Aorta (tissue), 5 donors: ENCODE data around the gene SMYD3. TPM values are rescaled to one million over a fixed set of nuclear protein-coding genes. Genes with fewer than 3 reads are reported as not detected.
"Not testable (repeated sequence)": the region's sequence is repeated elsewhere in the genome, so short reads cannot be mapped to it uniquely, and the experiment has no call there.

ENCODE experiments used
- ATAC-seq: fragments of 200-7000 bp; cut with Tn5 transposase; one replicate; pipeline ENCODE4 v1.9.1; 2022; ENCODE audit warnings: moderate library complexity; ENCODE audit not compliant: low FRiP score
- DNase-seq, 2 donors: peaks; one replicate each; pipeline ENCODE4 v3.0.0-alpha.2; 2020
- H3K27ac ChIP-seq, 2 donors: one replicate each; pipeline ENCODE4 v1.5.1; 2013; ENCODE audit warnings: low read length in 2 of 2, mild to moderate bottlenecking in 2 of 2, moderate library complexity in 2 of 2, control low read depth in 1 of 2, inconsistent platforms in 1 of 2, low read depth in 1 of 2
- H3K27me3 ChIP-seq, 2 donors: one replicate each; pipeline ENCODE4 v1.6.1; 2013; ENCODE audit warnings: control low read depth in 1 of 2, low read length in 1 of 2, mild to moderate bottlenecking in 1 of 2, moderate library complexity in 1 of 2; ENCODE audit not compliant: insufficient read depth in 2 of 2, control insufficient read depth in 1 of 2
- H3K36me3 ChIP-seq, 2 donors: one replicate each; pipeline ENCODE4 v1.6.1; 2013; ENCODE audit warnings: control low read depth in 1 of 2, low read length in 1 of 2, mild to moderate bottlenecking in 1 of 2; ENCODE audit not compliant: insufficient read depth in 2 of 2, control insufficient read depth in 1 of 2
- H3K4me1 ChIP-seq, 2 donors: one replicate each; pipeline ENCODE4 v1.6.1; 2013; ENCODE audit warnings: low read length in 2 of 2, control low read depth in 1 of 2, mild to moderate bottlenecking in 1 of 2, moderate library complexity in 1 of 2; ENCODE audit not compliant: insufficient read depth in 2 of 2, control insufficient read depth in 1 of 2
- H3K4me3 ChIP-seq, 2 donors: one replicate each; pipeline ENCODE4 v1.5.1; 2013; ENCODE audit warnings: low read length in 2 of 2, control low read depth in 1 of 2, mild to moderate bottlenecking in 1 of 2
- H3K9me3 ChIP-seq: one replicate; pipeline ENCODE4 v1.6.1; 2013; ENCODE audit warnings: mild to moderate bottlenecking, low read length; ENCODE audit not compliant: control insufficient read depth
- WGBS, 2 donors: extraction: QIAGEN DNeasy Blood & Tissue Kit; methylation state at CpG; one replicate each; pipeline ENCODE4 v1.1.7; 2013; 5-methylcytosine and 5-hydroxymethylcytosine counted together
- intact Hi-C, 2 donors: fragments of 100-400 bp; cut with DNase I; formaldehyde crosslinking; loops; one replicate each; pipeline versions ENCODE4 v1.14.2 to v1.15.0; 2022
- polyA plus RNA-seq, 2 donors: library from polyadenylated mRNA; stranded (reverse); fragments of 200-250 nt; gene quantifications; one replicate each; pipeline ENCODE4 v1.2.3, GENCODE V29; 2013
- total RNA-seq, 2 donors: library from RNA; stranded (reverse); fragmentation: NEBNext Ultra II Directional; extraction: Animal tissue kit (Norgen Biotek cat#: 25700); gene quantifications; one replicate each; pipeline ENCODE4 v1.2.1, GENCODE V29; 2021
- donor health status: healthy with polysubstance abuse.
- donor health status: Bipolar disorder and iron deficiency.
- donor health status: DM: no; HTN: no; CAD: no.
- donor health status: DM: no; HTN: no; CAD: no.
- donor health status: DM: yes; HTN: yes; CAD: no.

Gene SMYD3
- total and polyA plus RNA-seq, 4 donors = 6.0 to 29.1 (median 11.1) TPM

- ATAC-seq, DNase-seq, H3K27me3 ChIP-seq, H3K36me3 ChIP-seq, intact Hi-C loops, H3K9me3 ChIP-seq, H3K27ac ChIP-seq, H3K4me1 ChIP-seq, H3K4me3 ChIP-seq: not testable (repeated sequence)
- 92 to 96% methylated on average over 3 to 5 of the region's 6 CpGs for WGBS, 2 donors
These were observed 688.7 kb downstream of the SMYD3 start for GRCh38 chr1:245818363-245818762.

GRCh38 chr1:245816496-245816895 is 690.6 kb downstream of the SMYD3 start:
- H3K36me3 ChIP-seq, H3K27ac ChIP-seq, DNase-seq, H3K27me3 ChIP-seq, H3K4me3 ChIP-seq, intact Hi-C loops, H3K4me1 ChIP-seq, ATAC-seq, H3K9me3 ChIP-seq: not testable (repeated sequence)
- WGBS, 2 donors = 93 to 94% methylated on average over 24 of the region's 24 CpGs

- ATAC-seq = no peak
- Histone ChIP-seq H3K4me3 (no peak overlapping the region), H3K9me3 (no peaks in the 10 kb centered on the region), H3K27ac (no peak overlapping the region), H3K27me3 (no peaks in the 10 kb centered on the region), H3K36me3 (no peaks in the 10 kb centered on the region), H3K4me1 (no peaks in the 10 kb centered on the region)
- intact Hi-C loops = no loop called here
- DNase-seq = no peak
- WGBS, 2 donors = 74 to 85% methylated on average over 10 of the region's 10 CpGs
These were observed 692.4 kb downstream of the SMYD3 start for GRCh38 chr1:245814651-245815050.

GRCh38 chr1:245812278-245812677 is 694.8 kb downstream of the SMYD3 start:
- intact Hi-C loops = no loop called here
- ATAC-seq (no peak), DNase-seq (no peak)
- Histone ChIP-seq H3K27ac (no peak overlapping the region), H3K4me3 (no peak overlapping the region), H3K9me3 (no peaks in the 10 kb centered on the region), H3K4me1 (no peaks in the 10 kb centered on the region), H3K36me3 (no peaks in the 10 kb centered on the region), H3K27me3 (no peaks in the 10 kb centered on the region)
- WGBS, 2 donors = 96 to 97% methylated on average over 6 of the region's 6 CpGs

GRCh38 chr1:245810789-245811337 is 696.2 kb downstream of the SMYD3 start:
- ATAC-seq (no peak), DNase-seq (no peak)
- no peak overlapping the region for H3K27ac ChIP-seq
- intact Hi-C loops = no loop called here
- H3K27me3 ChIP-seq = no peaks in the 10 kb centered on the region
- WGBS, 2 donors = 33 to 36% methylated on average over 7 of the region's 7 CpGs
- no peaks in the 10 kb centered on the region for H3K4me1 ChIP-seq
- H3K36me3 ChIP-seq = no peaks in the 10 kb centered on the region
- no peak overlapping the region for H3K4me3 ChIP-seq
- H3K9me3 ChIP-seq = no peaks in the 10 kb centered on the region

GRCh38 chr1:245810181-245810769 is 696.8 kb downstream of the SMYD3 start:
- Histone ChIP-seq H3K27me3 (no peaks in the 10 kb centered on the region), H3K4me3 (no peak overlapping the region), H3K27ac (no peak overlapping the region), H3K36me3 (no peaks in the 10 kb centered on the region), H3K9me3 (no peaks in the 10 kb centered on the region), H3K4me1 (no peaks in the 10 kb centered on the region)
- intact Hi-C loops = no loop called here
- DNase-seq = no peak
- no peak for ATAC-seq
- WGBS, 2 donors = 76 to 86% methylated on average over 6 of the region's 6 CpGs

GRCh38 chr1:245809361-245809760 is 697.7 kb downstream of the SMYD3 start:
- Histone ChIP-seq H3K36me3 (no peaks in the 10 kb centered on the region), H3K9me3 (no peaks in the 10 kb centered on the region), H3K27ac (no peak overlapping the region), H3K4me1 (no peaks in the 10 kb centered on the region), H3K4me3 (no peak overlapping the region), H3K27me3 (no peaks in the 10 kb centered on the region)
- ATAC-seq (no peak), DNase-seq (no peak)
- WGBS, 2 donors = 93 to 96% methylated on average over 5 of the region's 5 CpGs
- intact Hi-C loops = no loop called here

GRCh38 chr1:245807954-245808719 is 698.9 kb downstream of the SMYD3 start:
- H3K4me1 ChIP-seq = no peaks in the 10 kb centered on the region
- no peak overlapping the region for H3K4me3 ChIP-seq
- 56% methylated on average over 7 of the region's 7 CpGs for WGBS, 2 donors
- H3K27ac ChIP-seq = no peak overlapping the region
- no peaks in the 10 kb centered on the region for H3K27me3 ChIP-seq
- intact Hi-C loops = no loop called here
- ATAC-seq (no peak), DNase-seq (no peak)
- no peaks in the 10 kb centered on the region for H3K9me3 ChIP-seq
- H3K36me3 ChIP-seq = no peaks in the 10 kb centered on the region

- intact Hi-C loops = no loop called here
- Histone ChIP-seq H3K27me3 (no peaks in the 10 kb centered on the region), H3K36me3 (no peaks in the 10 kb centered on the region), H3K27ac (no peak overlapping the region), H3K4me1 (no peaks in the 10 kb centered on the region), H3K9me3 (no peaks in the 10 kb centered on the region), H3K4me3 (no peak overlapping the region)
- WGBS, 2 donors = 77 to 83% methylated on average over 10 of the region's 10 CpGs
- DNase-seq (no peak), ATAC-seq (no peak)
These were observed 699.8 kb downstream of the SMYD3 start for GRCh38 chr1:245807306-245807705.
